Purkinje cell (primary cell): ENCODE data around the gene SEC31B. TPM values are rescaled to one million over a fixed set of nuclear protein-coding genes. Genes with fewer than 3 reads are reported as not detected.

Experiments
- polyA plus RNA-seq: library from polyadenylated mRNA; unstranded; fragments of >200 nt; fragmentation: Nextera tagmentation; gene quantifications from 2 replicates; pipeline ENCODE4 v1.2.1, GENCODE V29; 2014

SEC31B gene
- polyA plus RNA-seq = 1.6 and 3.7 TPM in 2 replicates

DNA sequence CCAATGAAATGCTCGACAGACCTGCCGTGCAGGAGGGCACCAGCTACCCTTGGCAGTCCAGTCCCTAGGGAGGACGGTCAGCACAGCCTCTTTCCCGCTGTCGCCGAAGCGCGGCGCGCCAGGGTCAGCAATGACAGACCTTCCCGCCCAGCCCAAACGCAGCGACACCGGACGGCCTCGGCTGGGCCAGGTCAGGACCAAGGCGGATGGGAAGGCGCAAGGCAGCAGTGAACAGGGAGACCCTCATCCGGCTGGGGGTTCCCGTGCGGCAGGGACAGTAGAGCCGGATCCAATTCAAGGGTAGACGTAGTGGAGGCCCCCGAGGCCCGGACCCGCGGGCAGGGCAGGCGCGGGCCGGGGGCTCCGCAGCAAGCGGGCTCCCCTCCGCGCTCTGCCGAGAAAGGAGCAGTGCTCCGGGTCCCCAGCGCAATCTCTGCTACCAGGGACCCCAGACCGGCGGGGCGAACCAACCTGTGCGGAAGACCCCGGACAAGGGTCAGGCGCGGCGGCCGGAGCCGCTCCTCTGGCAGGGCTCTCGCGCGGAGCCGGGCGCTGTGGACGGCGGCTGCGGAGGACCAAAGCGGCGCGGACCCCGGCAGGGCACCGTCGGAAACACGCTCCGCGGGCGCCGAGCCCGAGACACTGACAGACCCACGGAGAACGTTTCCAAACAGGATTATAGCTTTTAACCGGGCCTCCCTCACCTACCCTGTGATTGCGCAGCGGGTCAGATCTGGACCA is at the start of gene SEC31B:
TSS of gene SEC31B (minus strand) at position 551 of the 741 bp plus-strand sequence. CDS start 2,909 bp downstream, outside the sequence.

DNA sequence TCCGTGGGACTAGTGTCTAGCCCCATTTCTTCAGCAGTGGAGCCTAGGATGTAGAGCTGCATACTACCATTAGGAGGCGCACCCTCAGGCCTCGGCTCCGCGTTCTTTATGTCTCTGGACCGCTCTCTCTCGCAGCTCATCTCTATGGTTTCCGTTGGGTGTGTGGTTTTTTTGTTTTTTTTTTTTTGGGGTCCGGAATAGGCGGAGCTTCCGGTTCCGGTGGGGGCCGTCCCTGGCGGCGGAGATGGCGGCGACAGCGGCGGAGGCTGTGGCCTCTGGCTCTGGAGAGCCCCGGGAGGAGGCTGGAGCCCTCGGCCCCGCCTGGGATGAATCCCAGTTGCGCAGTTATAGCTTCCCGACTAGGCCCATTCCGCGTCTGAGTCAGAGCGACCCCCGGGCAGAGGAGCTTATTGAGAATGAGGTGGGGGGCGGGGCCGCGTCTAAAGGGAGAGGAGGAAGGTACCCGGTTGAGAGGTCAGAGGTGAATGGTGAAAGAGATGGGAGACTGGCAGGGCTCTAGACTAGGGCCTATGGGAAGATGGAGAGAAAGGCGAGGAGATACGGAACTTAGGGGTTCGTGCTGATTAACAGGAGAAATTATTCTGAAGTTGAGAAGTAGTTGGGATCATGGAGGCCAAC is 16.2 kb upstream of the SEC31B start, which contains the start of gene HIF1AN:
TSS of gene HIF1AN (plus strand) at position 229 of the 639 bp plus-strand sequence. CDS start at position 245, 16 bp downstream.

GRCh38 chr10:100529475-100530298 is 10.0 kb upstream of the SEC31B start, which contains the start of gene NDUFB8:
NDUFB8 (minus strand) TSS chr10:100529871; CDS start chr10:100529851, 20 bp downstream.

DNA sequence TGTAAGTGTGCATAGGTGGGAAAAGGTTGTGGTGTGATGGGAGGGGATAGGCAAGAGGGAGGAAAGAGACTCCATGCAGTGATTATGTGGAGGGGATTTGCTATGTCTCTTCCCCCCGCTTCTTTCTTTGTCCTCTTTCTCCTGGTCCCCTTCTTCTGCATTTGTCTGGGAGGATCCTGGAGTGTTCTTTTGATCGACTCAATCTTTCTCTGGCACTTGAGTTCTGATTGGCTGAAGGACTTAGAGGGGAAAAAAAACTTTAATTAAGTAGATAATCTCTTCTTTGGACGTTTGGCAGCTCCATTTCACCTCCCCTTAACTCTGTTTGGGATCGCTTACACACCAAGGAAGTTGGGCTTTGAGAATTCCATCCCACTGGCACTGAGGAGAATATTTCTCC is 57.0 kb downstream of the SEC31B start, which contains the start of gene WNT8B:
TSS of gene WNT8B (plus strand) at position 301 of the 400 bp plus-strand sequence. CDS start 160 bp downstream, outside the sequence.

Other genes starting within 250 kb of the SEC31B start
- gene BLOC1S2, start 233.2 kb downstream of the SEC31B start, polyA plus RNA-seq = 77.1 and 130 TPM in 2 replicates
- not detected in 2 replicates for gene PKD2L1, start 189.6 kb downstream of the SEC31B start, polyA plus RNA-seq
- 18.9 and 20.9 TPM in 2 replicates for gene SCD, start 172.6 kb downstream of the SEC31B start, polyA plus RNA-seq
- gene WNT8B, start 56.9 kb downstream of the SEC31B start, polyA plus RNA-seq = not detected in 2 replicates
- gene NDUFB8, start 10.0 kb upstream of the SEC31B start, polyA plus RNA-seq = 586 and 756 TPM in 2 replicates
- 2.3 and 3.1 TPM in 2 replicates for gene HIF1AN, start 16.1 kb upstream of the SEC31B start, polyA plus RNA-seq
- gene PAX2, start 225.7 kb upstream of the SEC31B start, polyA plus RNA-seq = not detected in 2 replicates